Duodenal mucosa (tissue), 2 donors: ENCODE results near the gene NLGN3.

Experiments used
- H3K27ac ChIP-seq: one replicate; pipeline ENCODE4 v1.7.0; 2013; ENCODE audit warnings: low read depth, low read length
- H3K27me3 ChIP-seq, 2 donors: one replicate each; pipeline ENCODE4 v1.7.0; 2013; ENCODE audit warnings: low read length in 2 of 2, control low read depth in 1 of 2; ENCODE audit not compliant: insufficient read depth in 2 of 2, control insufficient read depth in 1 of 2
- H3K36me3 ChIP-seq, 2 donors: one replicate each; pipeline ENCODE4 v1.7.0; 2013; ENCODE audit warnings: low read length in 2 of 2, control low read depth in 1 of 2; ENCODE audit not compliant: insufficient read depth in 2 of 2, control insufficient read depth in 1 of 2
- H3K4me1 ChIP-seq, 2 donors: one replicate each; pipeline ENCODE4 v1.7.0; 2013; ENCODE audit warnings: low read length in 2 of 2, control low read depth in 1 of 2; ENCODE audit not compliant: insufficient read depth in 2 of 2, control insufficient read depth in 1 of 2
- H3K4me3 ChIP-seq, 2 donors: one replicate each; pipeline ENCODE4 v1.7.0; 2013; ENCODE audit warnings: low read length in 2 of 2, low read depth in 1 of 2
- H3K9ac ChIP-seq, 2 donors: one replicate each; pipeline ENCODE4 v1.7.0; 2013; ENCODE audit warnings: low read length in 2 of 2, low read depth in 1 of 2
- H3K9me3 ChIP-seq, 2 donors: one replicate each; pipeline ENCODE4 v1.7.0; 2013; ENCODE audit warnings: low read length in 2 of 2, control low read depth in 1 of 2; ENCODE audit not compliant: control insufficient read depth in 1 of 2

The NLGN3 gene

GRCh38 chrX:71144651-71145050 lies at the start of gene NLGN3:
Gene NLGN3 (plus strand): TSS chrX:71144841. CDS start chrX:71147750, 2,909 bp downstream.
- Histone ChIP-seq H3K4me3 (no peak within 1 kb of the TSS), H3K27ac (no peak within 1 kb of the TSS), H3K4me1 (peaks cover 5 to 10% of the 10 kb centered on the region in 2 donors), H3K27me3 (no peaks in the 10 kb centered on the region), H3K9ac (no peak within 1 kb of the TSS), H3K9me3 (no peaks in the 10 kb centered on the region), H3K36me3 (peaks cover 0 to 12% of the 10 kb centered on the region in 2 donors)

GRCh38 chrX:71095033-71095432 lies 49.6 kb upstream of the NLGN3 start:
- no peak overlapping the region for H3K27ac ChIP-seq
- peak overlapping the region; percentile 66 to 86 for H3K4me3 ChIP-seq
- peaks cover 10 to 21% of the 10 kb centered on the region in 2 donors for H3K4me1 ChIP-seq
- no peaks in the 10 kb centered on the region for H3K9me3 ChIP-seq
- no peaks in the 10 kb centered on the region for H3K27me3 ChIP-seq
- peak overlapping the region; percentile 47 to 61 for H3K9ac ChIP-seq
- H3K36me3 ChIP-seq = no peaks in the 10 kb centered on the region

GRCh38 chrX:71095555-71095980 lies 49.1 kb upstream of the NLGN3 start, which contains the start of gene FOXO4:
Gene FOXO4 (plus strand): TSS chrX:71095851. CDS start chrX:71096529, 678 bp downstream.
- H3K9me3 ChIP-seq = no peaks in the 10 kb centered on the region
- no peak within 1 kb of the TSS for H3K27ac ChIP-seq
- H3K9ac ChIP-seq = peak within 1 kb of the TSS; percentile 66 to 68
- peak within 1 kb of the TSS; percentile 84 to 86 for H3K4me3 ChIP-seq
- H3K27me3 ChIP-seq = no peaks in the 10 kb centered on the region
- peaks cover 10 to 21% of the 10 kb centered on the region in 2 donors for H3K4me1 ChIP-seq
- no peaks in the 10 kb centered on the region for H3K36me3 ChIP-seq

GRCh38 chrX:71095981-71096759 lies 48.5 kb upstream of the NLGN3 start:
- no peaks in the 10 kb centered on the region for H3K36me3 ChIP-seq
- no peak overlapping the region for H3K27ac ChIP-seq
- H3K27me3 ChIP-seq = no peaks in the 10 kb centered on the region
- peak overlapping the region; percentile 84 to 86 for H3K4me3 ChIP-seq
- H3K9ac ChIP-seq = peak overlapping the region; percentile 66 to 68
- H3K9me3 ChIP-seq = no peaks in the 10 kb centered on the region
- peaks cover 10 to 21% of the 10 kb centered on the region in 2 donors for H3K4me1 ChIP-seq

- H3K4me1 ChIP-seq = peaks cover 10 to 21% of the 10 kb centered on the region in 2 donors
- H3K27me3 ChIP-seq = no peaks in the 10 kb centered on the region
- peak overlapping the region; percentile 66 to 68 for H3K9ac ChIP-seq
- H3K36me3 ChIP-seq = peaks cover 0 to 3% of the 10 kb centered on the region in 2 donors
- H3K4me3 ChIP-seq = peak overlapping the region; percentile 84 to 86
- no peaks in the 10 kb centered on the region for H3K9me3 ChIP-seq
- no peak overlapping the region for H3K27ac ChIP-seq
Observed at GRCh38 chrX:71096760-71097032, 47.9 kb upstream of the NLGN3 start.

GRCh38 chrX:71098302-71098701 lies 46.3 kb upstream of the NLGN3 start:
- H3K9me3 ChIP-seq = no peaks in the 10 kb centered on the region
- peaks cover 11 to 21% of the 10 kb centered on the region in 2 donors for H3K4me1 ChIP-seq
- H3K36me3 ChIP-seq = peaks cover 0 to 3% of the 10 kb centered on the region in 2 donors
- no peak overlapping the region for H3K4me3 ChIP-seq
- H3K27ac ChIP-seq = no peak overlapping the region
- H3K9ac ChIP-seq = no peak overlapping the region
- H3K27me3 ChIP-seq = no peaks in the 10 kb centered on the region

GRCh38 chrX:71098951-71099506 lies 45.6 kb upstream of the NLGN3 start:
- peaks cover 18 to 26% of the 10 kb centered on the region in 2 donors for H3K4me1 ChIP-seq
- H3K9ac ChIP-seq = no peak overlapping the region

GRCh38 chrX:71099736-71100135 lies 44.9 kb upstream of the NLGN3 start:
- no peak overlapping the region for H3K9ac ChIP-seq
- peaks cover 25 to 33% of the 10 kb centered on the region in 2 donors for H3K4me1 ChIP-seq
- H3K36me3 ChIP-seq = peaks cover 0 to 3% of the 10 kb centered on the region in 2 donors
- no peaks in the 10 kb centered on the region for H3K9me3 ChIP-seq
- H3K27ac ChIP-seq = no peak overlapping the region
- no peaks in the 10 kb centered on the region for H3K27me3 ChIP-seq
- no peak overlapping the region for H3K4me3 ChIP-seq

More at GRCh38 chrX:71098951-71099506, 45.6 kb upstream of the NLGN3 start:
- H3K36me3 ChIP-seq = peaks cover 0 to 3% of the 10 kb centered on the region in 2 donors
- H3K9me3 ChIP-seq = no peaks in the 10 kb centered on the region
- no peak overlapping the region for H3K27ac ChIP-seq
- H3K27me3 ChIP-seq = no peaks in the 10 kb centered on the region
- no peak overlapping the region for H3K4me3 ChIP-seq

GRCh38 chrX:71100581-71101505 lies 43.8 kb upstream of the NLGN3 start:
- Histone ChIP-seq H3K36me3 (peaks cover 0 to 3% of the 10 kb centered on the region in 2 donors), H3K4me3 (no peak overlapping the region), H3K4me1 (peaks cover 21 to 28% of the 10 kb centered on the region in 2 donors), H3K9ac (no peak overlapping the region), H3K9me3 (no peaks in the 10 kb centered on the region), H3K27ac (no peak overlapping the region), H3K27me3 (no peaks in the 10 kb centered on the region)
